Hippocampal formation (tissue), 2 donors: ENCODE results near the gene GIGYF2.

ENCODE experiments used
- DNase-seq, 2 donors: peaks; one replicate each; lab custom pipeline; 2025; lab: John Stamatoyannopoulos, UW

The GIGYF2 gene

DNA sequence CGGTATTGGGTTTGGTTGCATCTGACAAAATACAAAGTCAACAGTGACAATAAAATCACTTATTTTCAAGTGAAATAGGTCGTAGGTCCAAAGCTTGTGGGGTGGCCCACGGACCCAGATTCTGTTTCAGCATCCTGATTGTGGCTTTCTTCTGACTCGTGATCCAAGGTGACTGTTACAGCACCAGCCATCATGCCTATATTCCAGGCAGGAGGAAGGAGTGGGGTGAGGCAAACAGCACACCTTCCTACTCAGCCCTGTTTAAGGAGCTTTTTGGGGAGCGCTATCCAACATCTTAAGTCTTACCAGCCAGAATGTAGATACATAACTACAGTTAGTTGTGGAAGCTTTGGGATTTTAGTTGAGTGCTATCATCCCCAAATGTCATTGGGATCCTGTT lies 164.2 kb downstream of the GIGYF2 start:
- no peak for DNase-seq

DNA sequence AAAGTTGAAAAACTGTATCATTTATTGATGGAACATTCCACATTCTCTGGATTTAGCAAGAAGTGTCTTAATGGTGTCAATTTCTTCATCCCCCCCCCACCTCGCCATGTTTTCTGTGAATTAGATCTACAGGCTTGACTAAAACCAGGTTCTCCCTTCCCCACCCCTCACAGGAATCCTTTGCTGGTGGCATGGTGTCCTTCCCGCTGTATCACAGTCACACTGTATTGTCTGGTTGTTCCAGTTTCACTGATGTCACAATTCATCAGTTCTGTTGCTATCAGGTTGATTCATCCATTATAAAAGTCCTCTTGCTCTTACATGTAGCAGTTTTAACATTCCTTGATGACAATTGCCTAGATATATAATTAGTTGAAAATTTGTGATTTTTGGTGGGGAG lies 166.9 kb downstream of the GIGYF2 start:
- DNase-seq: no peak

DNA sequence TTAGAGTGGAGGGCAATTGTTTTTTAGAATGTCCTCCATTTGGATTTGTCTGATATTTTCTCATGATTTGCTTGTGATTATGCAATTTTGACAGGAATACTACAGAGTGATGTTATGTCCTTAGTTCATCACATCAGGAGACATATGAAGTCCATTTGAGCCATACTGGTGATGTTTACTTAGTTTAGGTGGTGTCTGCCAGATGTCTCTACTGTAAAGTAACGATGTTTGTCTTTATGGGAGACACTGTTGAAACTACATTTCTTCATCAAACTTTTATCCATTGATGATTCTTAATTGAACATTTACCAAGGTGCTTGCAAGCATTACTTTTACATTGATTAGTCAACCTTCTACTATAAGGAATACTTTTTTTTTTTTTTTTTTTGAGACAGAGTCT lies 168.0 kb downstream of the GIGYF2 start:
- no peak for DNase-seq

GRCh38 chr2:232866104-232866503 lies 169.0 kb downstream of the GIGYF2 start:
- DNase-seq: no peak

- no peak for DNase-seq
Measured at GRCh38 chr2:232869138-232870017, 172.2 kb downstream of the GIGYF2 start.

- no peak for DNase-seq
Measured at GRCh38 chr2:232870018-232870765, 173.1 kb downstream of the GIGYF2 start, which contains the start of gene SNORC. Gene SNORC, plus strand, starts transcription at chr2:232870264. Its CDS starts 78 bp downstream, at chr2:232870342.

GRCh38 chr2:232870766-232871371 lies 173.7 kb downstream of the GIGYF2 start:
- no peak for DNase-seq

GRCh38 chr2:232871418-232871834 lies 174.3 kb downstream of the GIGYF2 start:
- DNase-seq: peak in 1 of 2 donors; percentile 29

DNA sequence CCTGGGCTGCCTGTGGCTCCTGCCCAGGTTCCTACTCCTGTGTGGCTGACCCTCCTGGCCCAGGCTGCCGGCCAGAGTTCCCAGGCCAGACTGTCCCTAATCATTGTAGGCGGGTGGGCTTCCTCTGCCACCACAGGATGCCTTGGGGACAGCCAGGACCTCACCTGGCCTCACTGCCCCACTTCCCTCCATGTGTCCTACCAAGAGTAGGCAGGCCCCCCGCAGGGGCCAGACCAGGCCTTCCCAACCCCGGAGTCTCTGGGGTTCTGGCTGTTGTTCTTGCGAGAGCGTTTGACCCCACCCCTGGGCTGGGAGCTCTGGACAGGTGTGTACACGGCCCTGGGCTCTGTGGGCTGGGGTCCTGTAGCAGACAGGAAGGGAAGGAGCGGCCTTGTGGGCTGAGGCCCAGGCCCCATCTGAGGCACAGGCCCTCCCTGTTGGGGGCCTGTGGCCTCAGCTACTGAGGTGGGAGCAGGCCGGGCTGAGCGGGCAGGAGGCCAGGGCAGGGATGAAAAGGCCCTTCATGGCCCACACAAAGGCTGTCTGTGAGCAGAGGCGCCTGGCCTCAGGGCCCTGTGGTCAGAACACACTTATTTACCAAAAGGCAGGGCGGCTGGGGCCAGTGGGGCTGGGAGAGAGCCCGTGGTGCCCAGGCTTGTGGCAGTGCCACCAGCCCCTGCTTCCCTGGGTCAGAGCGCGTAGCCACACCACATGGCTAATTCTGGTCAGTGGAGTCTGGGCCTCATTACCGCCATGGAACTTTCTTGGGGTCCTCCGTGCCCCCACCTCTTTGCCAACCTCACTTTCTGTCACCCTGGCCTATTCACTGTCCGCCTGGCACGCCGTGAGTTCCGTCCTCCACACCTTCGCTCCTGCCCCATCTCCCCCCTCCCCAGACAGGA lies 175.0 kb downstream of the GIGYF2 start:
- DNase-seq: peak; percentile 93 to 96

DNA sequence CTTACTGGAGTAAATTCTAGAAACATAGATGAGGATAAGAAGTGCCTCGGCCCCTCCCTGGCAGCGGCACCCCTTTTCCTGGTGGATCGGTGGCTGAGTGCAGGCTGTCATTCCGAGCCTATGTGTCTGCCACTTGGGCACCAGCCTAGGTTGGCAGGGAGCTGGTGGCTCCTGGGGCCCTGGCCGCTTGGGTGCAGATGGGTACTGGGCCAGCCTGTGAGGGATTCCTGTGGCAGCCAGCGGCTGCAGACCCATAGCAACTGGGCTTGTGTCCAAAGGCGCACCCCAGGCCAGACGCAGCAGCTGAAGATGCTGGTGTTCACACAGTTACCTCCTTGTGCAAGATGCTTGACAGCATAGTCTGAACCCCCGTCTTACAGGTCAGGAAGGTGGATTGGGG lies 175.7 kb downstream of the GIGYF2 start:
- peak in 1 of 2 donors; percentile 61 for DNase-seq

- DNase-seq: peak in 1 of 2 donors; percentile 54
Measured at GRCh38 chr2:232873292-232873908, 176.3 kb downstream of the GIGYF2 start.

- DNase-seq: no peak
Measured at GRCh38 chr2:232873909-232874641, 176.9 kb downstream of the GIGYF2 start.

GRCh38 chr2:232874677-232875223 lies 177.6 kb downstream of the GIGYF2 start:
- DNase-seq: no peak

GRCh38 chr2:232875256-232876121 lies 178.4 kb downstream of the GIGYF2 start:
- DNase-seq: peak; percentile 29 to 35

DNA sequence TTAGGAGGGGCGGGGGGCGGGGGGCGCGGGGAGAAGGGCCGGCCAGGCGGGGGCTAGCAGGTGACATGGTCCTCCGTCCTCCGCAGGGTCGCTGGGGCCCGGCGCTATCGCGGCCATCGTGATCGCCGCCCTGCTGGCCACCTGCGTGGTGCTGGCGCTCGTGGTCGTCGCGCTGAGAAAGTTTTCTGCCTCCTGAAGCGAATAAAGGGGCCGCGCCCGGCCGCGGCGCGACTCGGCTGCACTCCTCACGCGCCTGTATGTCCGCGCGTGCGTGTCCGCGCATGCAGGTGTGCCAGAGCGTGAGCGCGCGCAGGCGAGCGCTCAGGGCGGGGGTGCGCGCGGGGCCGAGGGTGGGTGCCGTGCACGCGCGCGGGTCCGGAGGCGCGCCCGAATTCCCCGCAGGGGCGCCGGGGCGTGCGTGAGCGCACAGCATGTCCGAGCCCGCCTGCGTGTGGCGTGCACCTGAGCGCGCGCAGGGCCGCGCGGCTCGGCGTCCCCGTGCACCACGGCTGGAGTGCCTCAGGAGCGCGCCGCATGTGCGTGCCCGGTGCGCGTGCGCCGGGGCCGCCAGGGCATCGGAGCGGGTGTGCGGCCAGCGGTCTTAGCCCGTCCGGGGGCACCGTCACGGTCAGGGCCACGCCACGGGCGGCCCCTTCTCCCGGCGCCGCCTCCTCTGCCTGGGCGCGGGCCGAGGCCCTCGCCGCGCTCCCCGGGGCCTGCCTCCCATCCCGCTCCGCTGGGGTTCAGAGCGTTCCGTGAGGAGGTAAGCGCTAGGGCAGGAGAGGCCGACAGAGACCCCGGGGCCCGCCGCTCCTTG lies 179.2 kb downstream of the GIGYF2 start:
- DNase-seq: no peak

DNA sequence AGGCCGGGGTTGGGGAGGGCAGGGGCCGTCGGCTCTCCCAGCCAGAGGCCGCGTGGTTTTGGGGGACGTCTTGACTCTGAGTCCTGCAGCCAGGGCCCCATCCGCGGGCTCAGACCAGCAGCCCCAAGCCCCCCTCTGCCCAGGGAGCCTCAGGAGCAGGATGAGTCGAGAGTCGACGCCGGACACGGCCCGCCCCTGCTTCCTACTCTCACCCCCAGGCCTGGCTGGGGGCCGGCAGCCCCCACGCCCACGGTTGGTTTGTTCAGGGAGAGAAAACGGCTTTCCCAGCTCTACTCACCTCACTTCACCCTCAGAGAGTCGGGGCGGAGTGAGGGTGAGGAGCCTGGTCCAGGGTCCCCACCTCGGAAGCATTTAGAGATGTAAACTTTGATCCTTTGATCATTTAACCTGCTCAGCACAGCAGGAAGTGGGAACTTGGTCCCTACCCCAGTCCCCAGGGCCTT lies 179.9 kb downstream of the GIGYF2 start:
- no peak for DNase-seq

DNA sequence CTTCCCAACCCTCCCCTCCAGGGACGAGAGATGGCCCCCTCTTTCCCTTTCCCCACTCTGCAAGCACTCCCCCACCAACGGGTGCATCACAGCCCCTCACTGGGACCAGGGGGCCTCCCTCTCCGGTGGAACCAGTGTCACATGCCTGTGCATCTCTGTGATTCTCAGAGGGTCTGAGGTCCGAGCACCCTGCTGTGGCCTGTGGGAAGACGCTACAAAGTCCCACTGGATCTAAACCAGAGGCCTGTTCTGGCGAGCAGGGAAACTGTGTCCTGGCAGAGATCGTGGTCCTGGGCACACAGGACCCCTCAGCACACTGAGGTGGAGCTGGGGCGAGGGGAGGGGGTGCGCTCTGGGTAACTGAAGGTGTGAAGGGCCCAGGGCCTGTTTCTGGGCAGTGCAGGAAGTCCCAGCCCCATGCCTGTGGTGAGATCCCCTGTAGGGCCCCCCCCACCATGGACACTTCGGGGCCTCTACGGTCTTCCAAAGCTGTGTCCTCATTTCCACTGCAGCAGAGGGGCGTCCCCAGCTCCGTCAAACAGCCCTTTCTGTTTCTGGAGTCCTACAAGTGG lies 180.9 kb downstream of the GIGYF2 start:
- no peak for DNase-seq
